ENCODE measurements around the gene VPS9D1.

Gene VPS9D1, protein sequence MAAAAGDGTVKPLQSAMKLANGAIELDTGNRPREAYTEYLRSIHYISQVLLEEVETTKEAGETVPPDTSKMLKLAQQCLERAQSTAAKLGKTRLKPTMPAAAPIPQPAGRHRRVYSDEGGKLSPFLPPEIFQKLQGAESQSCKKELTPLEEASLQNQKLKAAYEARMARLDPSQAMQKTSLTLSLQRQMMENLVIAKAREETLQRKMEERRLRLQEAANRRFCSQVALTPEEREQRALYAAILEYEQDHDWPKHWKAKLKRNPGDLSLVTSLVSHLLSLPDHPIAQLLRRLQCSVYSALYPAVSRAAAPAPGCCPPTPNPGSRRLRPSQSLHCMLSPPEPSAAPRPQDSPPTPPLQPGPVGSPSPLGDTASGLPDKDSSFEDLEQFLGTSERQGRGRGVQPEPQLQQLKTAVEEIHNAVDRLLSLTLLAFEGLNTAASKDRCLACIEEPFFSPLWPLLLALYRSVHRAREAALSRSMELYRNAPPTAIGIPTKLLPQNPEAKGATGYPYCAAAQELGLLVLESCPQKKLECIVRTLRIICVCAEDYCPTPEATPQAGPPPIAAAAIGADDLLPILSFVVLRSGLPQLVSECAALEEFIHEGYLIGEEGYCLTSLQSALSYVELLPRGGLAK

DNA sequence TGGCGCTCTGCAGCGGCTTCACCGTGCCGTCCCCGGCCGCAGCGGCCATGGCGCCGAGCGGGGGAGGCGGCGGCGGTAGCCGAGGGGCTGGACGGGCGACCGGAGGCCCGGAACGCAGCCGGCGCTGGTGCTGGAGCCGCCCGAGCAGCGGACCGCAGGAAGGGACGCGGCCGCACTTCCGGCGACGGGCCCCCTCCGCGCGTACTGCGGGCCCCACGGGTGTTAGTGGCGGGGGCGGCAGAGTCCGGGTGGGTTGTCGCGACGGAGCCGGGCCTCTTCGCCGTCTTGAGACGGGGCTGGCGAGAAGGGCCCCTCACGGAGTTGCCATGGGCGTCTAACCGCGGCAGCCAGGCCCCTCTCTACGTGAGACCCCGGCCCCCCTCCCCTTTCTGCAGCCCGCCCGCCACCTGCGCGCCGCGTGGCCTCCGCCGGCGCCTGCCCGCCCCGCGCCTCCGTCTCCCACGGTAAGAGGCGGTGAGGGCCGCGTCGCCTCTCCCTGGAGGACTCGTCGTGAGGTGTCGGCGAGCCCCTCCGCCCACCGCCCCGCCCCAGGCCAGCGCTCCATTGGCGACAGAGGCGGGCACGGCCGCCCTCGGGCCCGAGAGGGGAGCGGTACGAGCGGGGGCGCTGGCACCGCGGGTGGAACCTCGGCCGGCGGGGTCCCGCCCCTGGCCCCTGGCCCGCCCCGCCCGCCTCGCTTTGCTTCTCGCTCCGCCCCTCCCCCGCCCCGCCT lies at the start of gene VPS9D1, which contains the start of gene ZNF276:
VPS9D1 (minus strand) TSS at position 86 of the 733 bp plus-strand sequence; CDS start at position 49, 37 bp downstream.
ZNF276 (plus strand) TSS at position 725 of the 733 bp plus-strand sequence. CDS start 104 bp downstream, outside the sequence.
- peak; percentile 82 for DNase-seq (ENCODE audit: low read depth)

DNA sequence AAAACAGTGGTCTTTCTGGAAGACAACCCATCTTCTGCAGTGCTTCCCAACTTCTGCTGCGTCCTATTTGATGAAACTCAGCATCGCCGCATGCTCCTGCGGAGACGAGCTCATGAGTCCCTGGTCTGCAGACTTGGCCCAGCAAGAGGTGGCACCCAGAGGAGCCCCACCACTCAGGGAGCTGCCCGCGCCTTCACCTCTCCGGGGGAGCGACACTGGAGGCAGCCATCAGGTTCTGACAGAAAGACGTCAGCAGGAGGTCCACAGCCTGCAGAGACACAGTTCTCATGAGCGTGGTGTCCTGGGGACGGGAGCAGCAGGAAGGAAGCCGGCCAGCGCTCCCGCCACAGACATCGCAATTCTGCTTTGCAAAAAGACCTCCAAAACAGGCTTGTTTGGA lies 49.7 kb upstream of the VPS9D1 start:
- no peak for DNase-seq (ENCODE audit: low read depth)

DNA sequence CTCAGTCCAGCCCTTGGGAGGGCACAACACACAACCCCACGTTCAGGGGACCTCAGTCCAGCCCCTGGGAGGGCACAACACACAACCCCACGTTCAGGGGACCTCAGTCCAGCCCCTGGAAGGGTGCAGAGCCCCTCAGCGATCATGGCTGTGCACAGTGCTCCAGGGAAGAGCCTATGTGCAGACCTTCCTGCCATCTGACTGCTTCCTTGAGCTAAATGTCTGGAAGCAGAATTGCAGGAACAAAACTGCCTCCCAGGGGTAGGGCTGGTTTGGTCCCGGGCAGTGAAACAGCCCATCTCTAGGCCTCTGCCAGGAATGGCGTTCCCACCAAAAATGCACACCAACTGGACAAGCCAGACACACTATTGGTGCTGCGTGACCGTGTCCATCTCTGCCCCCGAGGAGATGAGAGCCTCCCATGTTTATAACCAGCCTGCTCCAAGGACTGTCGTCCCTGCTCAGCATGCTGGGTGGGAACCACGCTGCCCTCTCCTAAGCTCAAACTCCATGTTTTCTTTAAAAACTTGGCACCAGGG lies 44.7 kb upstream of the VPS9D1 start:
- DNase-seq (ENCODE audit: low read depth) = no peak

DNA sequence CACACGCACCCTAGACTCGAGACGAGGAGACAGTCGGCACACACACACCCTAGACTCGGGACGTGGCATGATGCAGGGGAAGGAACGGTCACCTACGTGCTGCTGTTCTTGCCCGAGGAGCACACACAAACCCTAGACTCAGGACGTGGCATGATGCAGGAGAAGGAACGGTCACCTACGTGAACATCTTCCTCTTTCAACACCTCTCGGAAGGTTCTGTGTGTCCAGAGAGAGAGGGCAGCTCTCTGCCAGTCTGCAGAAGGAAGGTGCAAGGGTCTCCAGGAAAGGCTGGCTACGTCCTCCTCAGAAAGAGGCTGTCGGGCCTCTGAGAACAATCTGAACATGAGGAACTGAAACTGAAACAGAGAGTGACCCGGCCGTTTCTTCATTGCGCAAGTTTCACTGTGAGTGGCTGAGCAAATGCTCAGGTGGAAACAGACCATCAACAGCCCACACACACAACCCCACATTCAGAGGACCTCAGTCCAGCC lies 44.1 kb upstream of the VPS9D1 start:
- peak; percentile 27 for DNase-seq (ENCODE audit: low read depth)

DNA sequence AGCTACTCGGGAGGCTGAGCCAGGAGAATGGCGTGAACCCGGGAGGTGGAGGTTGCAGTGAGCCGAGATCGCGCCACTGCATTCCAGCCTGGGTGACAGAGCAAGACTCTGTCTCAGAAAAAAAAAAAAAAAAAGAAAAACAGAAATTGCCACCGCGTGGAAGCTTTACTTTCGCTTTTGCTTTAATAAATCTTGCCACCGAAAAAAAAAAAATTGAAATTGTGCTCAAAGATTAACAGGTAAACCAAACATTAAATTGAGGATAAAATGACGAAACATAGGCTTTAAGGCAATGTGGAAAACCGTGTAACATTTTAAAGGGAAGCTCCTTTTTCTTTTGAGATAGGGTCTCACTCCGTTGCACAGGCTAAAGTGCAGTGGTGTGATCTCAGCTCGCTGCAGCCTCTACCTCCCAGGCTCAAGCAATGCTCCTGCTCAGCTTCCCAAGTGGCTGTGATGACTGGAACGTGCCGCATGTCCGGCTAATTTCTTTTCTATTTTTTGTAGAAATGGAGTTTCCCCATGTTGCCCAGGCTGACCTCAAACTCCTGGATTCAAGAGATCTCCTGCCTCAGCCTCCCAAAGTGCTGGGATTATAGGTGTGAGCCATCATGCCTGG lies 40.7 kb upstream of the VPS9D1 start:
- no peak for DNase-seq (ENCODE audit: low read depth)

DNA sequence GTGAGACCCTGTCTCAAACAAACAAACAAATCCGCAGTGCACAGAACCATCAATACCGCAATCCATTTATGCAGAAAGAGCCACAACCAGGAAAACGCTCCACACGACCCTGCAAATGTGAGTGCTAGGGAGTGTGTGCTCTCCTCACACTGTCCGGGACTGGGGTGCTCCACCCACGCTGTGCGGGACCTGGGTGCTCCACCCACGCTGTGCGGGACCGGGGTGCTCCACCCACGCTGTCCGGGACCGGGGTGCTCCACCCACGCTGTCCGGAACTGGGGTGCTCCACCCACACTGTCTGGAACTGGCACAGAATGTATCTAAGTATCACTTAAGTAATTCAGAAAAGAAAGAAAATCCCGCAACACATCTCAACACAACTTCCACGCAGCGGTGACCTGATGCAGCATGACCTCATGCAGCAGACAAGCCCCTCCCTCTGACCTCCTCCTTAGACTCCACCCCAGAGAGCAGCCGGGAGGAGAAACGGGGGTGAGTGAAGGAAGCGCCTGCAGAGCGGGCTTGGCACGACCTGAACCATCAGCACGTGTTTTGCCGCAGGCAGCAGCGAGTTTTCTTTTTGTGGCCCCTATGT lies 39.1 kb upstream of the VPS9D1 start:
- DNase-seq (ENCODE audit: low read depth) = no peak

DNA sequence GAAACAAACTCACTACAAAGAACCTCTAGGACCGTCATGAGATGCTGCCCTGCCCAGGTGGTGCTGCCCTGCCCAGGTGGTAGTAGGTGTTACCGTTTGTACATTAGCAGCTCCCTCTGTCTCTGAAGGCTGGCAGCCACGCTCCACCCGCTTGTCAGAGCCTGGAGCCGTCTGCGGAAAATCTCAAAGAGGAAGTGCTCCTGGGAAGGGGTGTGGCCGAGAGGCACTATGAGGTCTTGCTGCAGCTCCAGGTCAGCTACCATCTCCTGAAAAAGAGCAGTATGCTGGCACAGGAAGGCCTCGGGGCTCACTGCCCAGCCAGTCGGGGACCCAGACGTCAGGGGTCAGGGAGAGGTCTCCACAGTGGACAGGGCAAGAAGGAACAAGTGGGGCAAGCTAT lies 28.9 kb upstream of the VPS9D1 start:
- no peak for DNase-seq (ENCODE audit: low read depth)

DNA sequence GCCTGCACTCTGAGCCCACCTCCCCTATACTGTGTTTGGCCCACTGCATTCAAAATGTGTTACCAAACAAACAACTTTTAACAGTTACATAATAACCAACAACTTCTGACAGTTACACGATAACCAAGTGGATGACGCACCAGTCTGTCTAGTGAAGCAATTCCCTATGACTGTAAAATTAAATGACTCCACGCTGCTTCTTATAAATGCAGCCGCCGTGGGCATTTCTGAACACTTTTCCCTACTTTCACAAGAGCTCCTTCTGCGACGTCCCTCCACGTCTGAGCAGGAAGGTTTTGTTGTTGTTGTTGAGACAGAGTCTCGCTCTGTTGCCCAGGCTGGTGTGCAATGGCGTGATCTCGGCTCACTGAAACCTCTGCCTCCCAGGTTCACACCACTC lies 28.2 kb upstream of the VPS9D1 start:
- DNase-seq (ENCODE audit: low read depth) = no peak

DNA sequence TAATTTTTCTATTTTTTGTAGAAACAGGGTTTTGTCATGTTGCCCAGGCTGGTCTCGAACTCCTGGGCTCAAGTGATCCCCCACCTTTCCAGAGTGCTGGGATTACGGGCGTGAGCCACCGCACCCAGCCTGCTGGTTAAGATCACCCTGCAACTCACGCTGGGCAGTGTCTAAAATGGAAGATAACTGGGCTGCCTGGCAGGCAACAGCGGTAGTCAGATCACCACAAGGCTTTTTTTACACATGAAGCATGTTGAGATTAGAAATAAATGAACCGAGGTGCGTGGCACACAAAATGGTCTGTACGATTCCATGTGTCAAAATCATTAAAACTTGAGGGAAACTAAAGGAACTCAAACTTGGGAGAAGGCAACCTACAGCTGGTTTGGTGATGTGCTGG lies 27.4 kb upstream of the VPS9D1 start:
- no peak for DNase-seq (ENCODE audit: low read depth)

DNA sequence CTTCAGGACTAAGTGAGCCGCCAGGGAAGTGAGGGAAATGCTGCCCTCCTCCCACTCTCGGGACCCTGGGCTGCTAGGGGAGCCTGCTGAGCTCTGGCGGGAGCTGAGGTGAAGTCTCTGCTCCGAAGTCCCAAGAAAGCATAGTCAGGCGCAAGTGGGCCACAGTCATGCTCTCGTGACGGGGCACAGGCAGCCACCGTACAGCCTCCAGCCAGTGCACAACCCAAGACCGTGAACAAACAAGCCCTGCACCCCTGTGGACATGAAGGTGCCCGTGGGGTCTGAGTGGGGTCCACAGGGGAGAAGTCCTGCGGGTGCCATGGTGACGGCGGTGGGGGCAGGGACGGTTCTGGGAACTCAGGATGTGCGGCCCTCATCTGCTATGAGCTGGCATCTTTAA lies 25.3 kb upstream of the VPS9D1 start:
- no peak for DNase-seq (ENCODE audit: low read depth)

DNA sequence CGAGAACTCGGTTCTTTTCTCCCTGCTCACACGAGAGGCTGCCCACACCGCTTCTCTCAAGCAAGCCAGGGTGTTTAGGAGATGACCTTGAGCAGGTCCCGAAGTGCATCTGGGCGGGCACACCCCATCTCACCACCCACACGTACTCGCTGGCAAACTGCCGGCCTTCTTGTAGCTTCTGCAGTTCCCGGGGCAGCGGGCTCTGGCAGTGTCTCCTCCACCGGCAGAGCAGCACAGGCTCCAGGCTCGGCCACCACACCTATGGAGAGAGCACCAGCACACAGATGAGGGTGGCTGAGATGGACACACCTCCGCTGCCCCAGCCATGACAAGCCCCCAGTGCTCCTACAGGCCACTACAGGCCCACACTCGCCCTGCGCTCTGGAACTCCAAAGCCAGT lies 24.1 kb upstream of the VPS9D1 start:
- no peak for DNase-seq (ENCODE audit: low read depth)

DNA sequence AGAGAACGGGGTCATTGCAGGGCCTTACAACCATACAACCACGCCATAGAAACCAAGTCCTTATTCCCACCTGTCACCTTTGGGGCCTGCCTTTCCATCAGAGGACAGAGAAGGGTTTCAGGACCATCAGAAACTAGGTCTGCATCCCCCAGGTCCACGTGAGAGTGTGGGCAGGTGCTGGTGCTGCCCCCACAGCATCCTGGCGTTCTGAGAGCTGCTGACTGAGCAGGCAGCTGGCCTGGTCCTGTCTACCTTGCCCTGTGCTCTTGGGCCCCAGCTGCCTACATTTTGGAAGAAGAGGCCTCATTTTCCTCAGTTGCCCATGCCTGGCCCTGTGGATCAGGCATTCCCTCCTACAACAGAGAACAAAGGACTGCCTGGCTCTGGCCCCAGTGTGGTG lies 22.2 kb upstream of the VPS9D1 start:
- DNase-seq (ENCODE audit: low read depth) = no peak

DNA sequence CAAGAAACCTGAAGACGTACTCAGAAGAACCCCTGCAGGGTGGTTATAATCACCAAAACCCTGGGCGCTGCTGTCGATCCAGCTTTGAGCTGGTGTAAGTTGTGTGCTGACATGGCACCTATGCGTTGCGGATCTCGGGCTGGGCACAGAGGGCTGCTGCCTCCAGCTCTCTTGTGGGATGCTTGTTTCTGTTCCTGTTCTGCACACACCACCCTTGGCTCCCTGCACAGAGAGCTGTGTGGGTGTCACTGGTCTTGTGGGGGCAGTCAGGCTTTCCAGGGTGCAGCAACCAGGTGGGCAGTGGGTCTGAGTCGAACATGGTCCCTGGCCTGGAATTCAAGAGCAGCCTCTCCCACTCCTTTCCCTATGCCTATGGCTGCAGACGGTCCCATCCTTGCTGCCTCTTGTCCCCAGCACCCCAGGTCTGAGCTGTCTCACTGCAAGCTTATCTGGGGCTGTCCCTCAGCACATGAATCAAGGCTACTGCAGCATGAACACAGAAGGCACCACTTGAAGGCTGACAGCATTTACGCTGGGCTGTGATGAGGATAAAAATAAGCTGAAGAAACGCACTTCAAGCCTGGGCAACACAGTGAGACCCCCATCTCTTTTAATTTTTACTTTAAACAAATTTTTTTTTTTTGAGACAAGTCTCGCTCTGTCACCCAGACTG lies 20.8 kb upstream of the VPS9D1 start:
- no peak for DNase-seq (ENCODE audit: low read depth)

DNA sequence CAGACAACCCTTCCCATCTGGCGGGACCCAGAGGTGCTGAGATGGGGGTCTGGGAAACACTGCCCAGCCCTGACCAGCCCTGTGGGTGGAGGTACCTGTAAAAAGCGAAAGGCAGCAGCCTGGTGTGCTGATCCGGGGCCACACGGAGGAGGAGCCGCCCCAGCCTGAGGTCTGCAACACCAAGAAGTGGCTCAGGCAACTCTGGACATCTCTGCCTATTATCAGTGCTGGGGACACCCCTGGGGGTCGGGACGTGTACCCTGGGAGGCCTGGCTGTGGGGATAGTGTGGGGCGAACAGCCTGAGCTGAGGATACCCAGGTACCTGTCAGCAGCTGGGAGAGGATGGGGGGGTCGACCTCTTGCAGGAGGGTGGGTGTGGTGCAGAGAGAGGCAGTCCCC lies 18.7 kb upstream of the VPS9D1 start:
- no peak for DNase-seq (ENCODE audit: low read depth)

DNA sequence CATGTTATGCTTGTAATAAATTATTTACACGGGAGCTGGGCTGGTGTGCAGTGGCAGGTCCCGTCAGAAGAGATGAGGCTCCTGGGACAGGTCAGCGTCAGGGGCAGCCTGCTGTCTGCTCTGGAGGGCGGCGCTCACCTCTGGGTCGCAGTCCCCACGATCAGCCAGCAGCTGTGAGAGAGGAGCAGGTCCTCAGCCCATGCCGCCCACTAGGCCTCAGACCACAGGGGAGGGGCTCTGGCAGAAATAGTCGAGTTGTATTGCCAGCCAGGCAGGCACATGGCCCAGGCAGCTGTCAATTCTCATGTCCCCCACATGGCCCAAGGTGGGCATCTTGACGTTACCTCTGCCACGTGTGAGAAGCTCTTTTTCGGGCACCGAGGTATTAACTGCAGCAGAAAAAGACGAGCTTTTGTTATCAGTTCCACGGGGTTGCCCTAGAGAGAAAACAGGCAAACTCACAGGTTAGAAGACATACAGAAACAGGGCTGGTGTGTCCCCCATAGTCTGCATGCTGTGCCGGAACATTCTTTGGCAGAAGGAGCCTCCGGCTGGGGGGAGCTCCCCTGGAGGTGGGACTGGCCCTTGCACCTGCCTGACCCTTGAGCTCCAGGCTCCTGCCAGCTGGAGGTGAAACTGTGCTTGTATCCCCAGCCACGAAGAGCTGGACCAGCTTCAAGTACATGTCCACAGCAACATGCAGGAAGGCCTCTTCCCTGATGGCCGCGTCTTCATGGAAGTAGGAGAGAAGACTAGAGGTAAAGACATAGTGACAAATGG lies 18.0 kb upstream of the VPS9D1 start:
- DNase-seq (ENCODE audit: low read depth) = no peak

DNA sequence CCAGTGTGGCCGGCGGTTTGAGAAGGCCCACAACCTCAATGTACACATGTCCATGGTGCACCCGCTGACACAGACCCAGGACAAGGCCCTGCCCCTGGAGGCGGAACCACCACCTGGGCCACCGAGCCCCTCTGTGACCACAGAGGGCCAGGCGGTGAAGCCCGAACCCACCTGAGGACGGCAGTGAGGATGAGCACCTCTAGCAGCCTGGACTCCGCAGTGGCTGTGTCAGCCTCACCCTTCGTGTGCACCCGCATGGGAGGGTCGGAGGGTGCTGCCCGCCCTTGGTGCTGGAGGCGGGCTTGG lies 17.3 kb upstream of the VPS9D1 start:
- no peak for DNase-seq (ENCODE audit: low read depth)

DNA sequence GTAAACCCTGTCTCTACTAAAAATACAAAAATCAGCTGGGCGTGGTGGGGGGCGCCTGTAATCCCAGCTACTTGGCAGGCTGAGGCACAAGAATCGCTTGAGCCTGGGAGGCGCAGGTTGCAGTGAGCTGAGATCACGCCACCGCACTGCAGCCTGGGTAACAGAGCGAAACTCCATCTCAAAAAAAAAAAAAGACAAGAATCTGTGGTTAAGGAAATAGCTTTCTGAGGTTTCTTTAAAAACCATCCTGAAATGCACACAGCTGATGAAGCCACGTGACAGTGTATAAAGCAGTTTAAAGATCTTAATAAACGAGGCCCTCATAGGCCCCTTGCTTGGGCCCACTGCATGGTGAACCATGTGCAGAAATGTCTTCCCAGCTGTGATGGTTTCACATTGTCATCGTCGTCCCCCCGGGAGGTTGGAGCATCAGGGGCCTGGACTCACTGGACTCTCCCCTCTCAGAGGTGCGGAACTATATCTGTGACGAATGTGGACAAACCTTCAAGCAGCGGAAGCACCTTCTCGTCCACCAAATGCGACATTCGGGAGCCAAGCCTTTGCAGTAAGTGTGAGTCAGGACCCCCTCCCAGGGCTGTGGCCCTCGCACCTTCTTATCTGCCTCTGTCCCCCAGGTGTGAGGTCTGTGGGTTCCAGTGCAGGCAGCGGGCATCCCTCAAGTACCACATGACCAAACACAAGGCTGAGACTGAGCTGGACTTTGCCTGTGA lies 16.8 kb upstream of the VPS9D1 start:
- no peak for DNase-seq (ENCODE audit: low read depth)

DNA sequence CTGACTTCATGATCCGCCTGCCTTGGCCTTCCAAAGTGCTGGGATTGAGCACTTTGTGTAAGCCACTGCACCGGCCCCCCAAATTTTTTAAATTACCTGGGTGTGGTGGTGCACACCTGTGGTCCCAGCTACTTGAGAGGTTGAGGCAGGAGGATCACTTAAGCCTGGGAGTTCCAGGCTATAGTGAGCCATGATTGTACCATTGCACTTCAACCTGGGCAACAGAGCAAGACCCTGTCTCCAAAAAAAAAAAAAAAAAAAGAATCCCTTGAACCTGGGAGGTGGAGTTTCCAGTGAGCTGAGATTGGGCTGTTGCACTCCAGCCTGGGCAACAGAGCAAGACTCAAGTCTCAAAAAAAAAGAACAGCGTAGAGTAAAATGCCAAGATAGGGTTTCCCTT lies 15.9 kb upstream of the VPS9D1 start:
- no peak for DNase-seq (ENCODE audit: low read depth)

DNA sequence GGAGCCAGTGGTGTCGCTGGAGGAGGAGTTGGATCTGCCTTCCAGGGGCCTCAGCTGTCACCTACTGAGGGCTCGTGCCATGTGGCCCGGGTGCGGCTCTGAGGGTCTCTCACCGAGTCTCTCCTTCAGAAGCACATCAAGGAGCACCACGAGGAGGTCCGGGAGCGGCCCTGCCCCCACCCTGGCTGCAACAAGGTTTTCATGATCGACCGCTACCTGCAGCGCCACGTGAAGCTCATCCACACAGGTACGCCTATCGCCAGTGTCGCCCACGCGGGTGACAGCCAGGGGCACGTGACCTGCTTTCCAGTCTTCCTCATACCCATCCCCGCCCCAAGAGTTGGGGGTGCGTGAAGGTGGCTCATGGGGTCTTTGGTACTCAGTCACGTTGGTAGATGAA lies 13.1 kb upstream of the VPS9D1 start:
- no peak for DNase-seq (ENCODE audit: low read depth)

DNA sequence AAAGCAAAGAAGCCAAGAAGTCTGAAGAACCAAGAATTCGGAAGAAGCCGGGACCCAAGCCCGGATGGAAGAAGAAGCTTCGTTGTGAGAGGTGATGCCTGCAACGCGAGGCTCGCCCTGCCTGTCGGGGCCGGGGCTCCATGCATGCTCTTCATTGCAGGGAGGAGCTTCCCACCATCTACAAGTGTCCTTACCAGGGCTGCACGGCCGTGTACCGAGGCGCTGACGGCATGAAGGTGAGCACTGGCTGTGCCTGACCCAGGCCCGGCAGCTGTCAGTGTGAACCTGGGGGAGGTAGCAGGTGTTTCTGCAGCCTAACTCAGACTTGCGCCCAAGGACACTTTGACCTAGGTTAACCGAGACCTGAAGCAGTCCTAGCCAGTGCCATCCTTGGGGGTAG lies 12.6 kb upstream of the VPS9D1 start:
- no peak for DNase-seq (ENCODE audit: low read depth)
